NT2/D1 (cell line): ENCODE data around the gene CPEB3.

ENCODE experiments used
- YY1 ChIP-seq: IDR thresholded peaks from 2 replicates; pipeline ENCODE4 v1.6.1; 2011; ENCODE audit not compliant: insufficient read length, insufficient read depth
- ZNF274 ChIP-seq: IDR thresholded peaks from 2 replicates; pipeline ENCODE4 v1.6.1; 2011; ENCODE audit warnings: mild to moderate bottlenecking, low read depth, low read length

DNA sequence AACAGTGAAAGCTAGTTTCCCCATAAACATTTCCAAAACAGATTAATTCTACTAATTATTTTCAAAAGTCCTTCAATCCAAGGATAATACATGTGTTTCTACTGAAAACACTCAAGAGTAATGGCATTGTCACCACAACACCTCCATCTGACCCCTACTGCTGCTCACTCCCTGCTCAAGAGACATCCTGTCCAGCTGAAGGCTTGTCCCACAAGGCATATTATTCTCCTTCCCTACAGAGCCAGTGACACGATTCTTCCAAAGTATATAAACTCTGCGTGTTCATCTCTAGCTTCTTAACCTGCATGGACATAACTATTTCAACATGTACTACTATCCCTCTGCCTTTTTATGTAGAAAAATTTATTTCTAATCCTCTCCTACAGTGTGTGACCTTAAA lies 182.1 kb downstream of the CPEB3 start:
- no peak for TF ChIP-seq ZNF274
- no peak for TF ChIP-seq YY1
